ENCODE data around the gene MIOX. TPM values are rescaled to one million over a fixed set of nuclear protein-coding genes. Genes with fewer than 3 reads are reported as not detected.
A peak's percentile ranks its signal among the peaks of the same experiment; 100 is the strongest.

MIOX gene
- total and polyA plus RNA-seq, 9 of the 15 experiments (the other 6 are each of a cell fraction or from before 2014, with no cell fraction given), result 0.08 TPM; not detected in 8

- TF ChIP-seq MGA (IDR thresholded peaks at IDR 0.05) (peak; percentile 81), E2F3 (CRISPR knock-in tag; IDR thresholded peaks at IDR 0.05) (0 out of 2 replicates have a peak, but pooled peaks have one; percentile 39), TARDBP (IDR thresholded peaks at IDR 0.05) (peak; percentile 58; the same call in 1 of the 2 replicates), SRF (CRISPR knock-in tag; IDR thresholded peaks at IDR 0.05) (0 out of 4 replicates have a peak, but pooled peaks of 1 of the 2 experiments have one; percentile 30), NRF1 (conservative IDR thresholded peaks at IDR 0.05 in 1 of 2, IDR thresholded peaks at IDR 0.05 in 1 of 2) (0 out of 4 replicates have a peak, but pooled peaks of 1 of the 2 experiments have one; percentile 8), EGR1 (conservative IDR thresholded peaks at IDR 0.05) (peak; percentile 61; the same call in 1 of the 2 replicates), EP400 (IDR thresholded peaks at IDR 0.05) (peak; percentile 5; the same call in 1 of the 2 replicates), PHF8 (IDR thresholded peaks at IDR 0.05; ENCODE audit: borderline replicate concordance, low read length) (peak; percentile 60; the same call in 1 of the 2 replicates), PTBP1 (IDR thresholded peaks at IDR 0.05; ENCODE audit: low read depth, low read length) (0 out of 2 replicates have a peak, but pooled peaks have one; percentile 19), ARID4B (CRISPR knock-in tag; IDR thresholded peaks at IDR 0.05) (0 out of 2 replicates have a peak, but pooled peaks have one; percentile 32), POLR2G (IDR thresholded peaks at IDR 0.05; ENCODE audit: low read depth, low read length) (peak; percentile 71)
These were observed 39.6 kb downstream of the MIOX start (continued) for GRCh38 chr22:50526108-50526833.
